Activated CD8-positive, alpha-beta memory T cell treated with anti-CD3 and anti-CD28 coated beads for 36 hours (primary cell): ENCODE measurements around the gene LILRB3. TPM values are rescaled to one million over a fixed set of nuclear protein-coding genes. Genes with fewer than 3 reads are reported as not detected.
"Not testable (repeated sequence)": the region's sequence is repeated elsewhere in the genome, so short reads cannot be mapped to it uniquely, and the experiment has no call there.

Experiments
- CTCF ChIA-PET: fragments of 350-600 bp; sonication (Branson Sonifier 250); formaldehyde crosslinking; loops from one replicate; lab custom pipeline; 2021; ENCODE audit warnings: antibody characterized with exemption; lab: Charles Lee
- POLR2A ChIA-PET: fragments of 350-600 bp; sonication (Branson Sonifier 250); formaldehyde crosslinking; loops from one replicate; lab custom pipeline; 2021; ENCODE audit warnings: antibody characterized with exemption; lab: Charles Lee
- total RNA-seq, 2 experiments: library from RNA; stranded (reverse); gene quantifications; one replicate each; pipeline ENCODE4 v1.2.3, GENCODE V29; 2021

Gene LILRB3
- total RNA-seq, 2 experiments from 2014 or later: not detected

GRCh38 chr19:54186351-54186750 lies 36.5 kb downstream of the LILRB3 start:
- ChIA-PET POLR2A (no interaction called here), CTCF (interaction anchor here (1.9 kb wide), 1 partner anchor 19 kb away, joined by 5 read pairs; no protein-coding TSS in a partner anchor)

DNA sequence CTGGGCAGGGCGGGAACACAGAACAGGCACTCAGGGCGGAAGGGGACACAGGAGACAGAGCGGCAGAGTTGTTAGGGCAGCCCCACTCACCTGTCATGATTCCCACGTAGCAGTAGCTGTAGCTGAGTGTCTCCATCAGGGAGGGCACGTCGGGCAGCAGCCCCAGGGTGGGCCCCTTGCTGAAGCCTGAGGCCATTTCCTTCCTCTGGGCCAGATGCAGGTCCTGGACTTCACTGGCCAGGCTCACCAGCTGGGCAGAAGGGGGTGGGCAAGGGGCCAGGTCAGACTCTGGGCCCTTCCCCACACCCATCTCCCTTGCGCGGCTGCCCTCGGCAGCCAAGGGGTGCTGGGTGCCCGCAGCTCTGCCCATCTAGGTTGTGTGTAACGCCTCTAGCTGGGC lies 39.4 kb downstream of the LILRB3 start:
- ChIA-PET CTCF (interaction anchor here (1.2 kb wide), 1 partner anchor 15 kb away, joined by 3 read pairs; no protein-coding TSS in a partner anchor), POLR2A (no interaction called here)

DNA sequence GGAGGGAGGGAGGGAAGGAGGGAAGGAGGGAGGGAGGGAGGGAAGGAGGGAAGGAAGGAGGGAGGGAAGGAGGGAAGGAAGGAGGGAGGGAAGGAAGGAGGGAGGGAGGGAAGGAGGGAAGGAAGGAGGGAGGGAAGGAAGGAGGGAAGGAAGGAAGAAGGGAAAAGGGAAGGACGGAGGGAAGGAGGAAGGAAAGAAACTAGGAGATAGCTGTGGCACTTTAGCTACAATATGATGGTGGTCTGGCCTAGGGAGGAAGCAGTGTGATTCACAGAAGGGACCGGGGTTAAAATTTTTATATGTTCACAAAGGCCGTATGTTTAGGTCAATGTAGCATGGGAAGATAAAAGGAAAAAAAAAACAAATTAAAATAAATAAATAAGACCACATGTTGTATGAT lies 40.9 kb downstream of the LILRB3 start:
- POLR2A ChIA-PET: interaction anchor here (0.7 kb wide), 1 partner anchor 70 kb away, joined by 5 read pairs; no protein-coding TSS in a partner anchor
- CTCF ChIA-PET: not testable (repeated sequence)

GRCh38 chr19:54180691-54181091 lies 42.1 kb downstream of the LILRB3 start:
- ChIA-PET POLR2A (no interaction called here), CTCF (no interaction called here)

- ChIA-PET CTCF (no interaction called here), POLR2A (interaction anchor here (0.6 kb wide), 2 partner anchors 13 to 23 kb away, joined by 3 read pairs; no protein-coding TSS in a partner anchor)
Observed at GRCh38 chr19:54179921-54180461, 42.8 kb downstream of the LILRB3 start.

DNA sequence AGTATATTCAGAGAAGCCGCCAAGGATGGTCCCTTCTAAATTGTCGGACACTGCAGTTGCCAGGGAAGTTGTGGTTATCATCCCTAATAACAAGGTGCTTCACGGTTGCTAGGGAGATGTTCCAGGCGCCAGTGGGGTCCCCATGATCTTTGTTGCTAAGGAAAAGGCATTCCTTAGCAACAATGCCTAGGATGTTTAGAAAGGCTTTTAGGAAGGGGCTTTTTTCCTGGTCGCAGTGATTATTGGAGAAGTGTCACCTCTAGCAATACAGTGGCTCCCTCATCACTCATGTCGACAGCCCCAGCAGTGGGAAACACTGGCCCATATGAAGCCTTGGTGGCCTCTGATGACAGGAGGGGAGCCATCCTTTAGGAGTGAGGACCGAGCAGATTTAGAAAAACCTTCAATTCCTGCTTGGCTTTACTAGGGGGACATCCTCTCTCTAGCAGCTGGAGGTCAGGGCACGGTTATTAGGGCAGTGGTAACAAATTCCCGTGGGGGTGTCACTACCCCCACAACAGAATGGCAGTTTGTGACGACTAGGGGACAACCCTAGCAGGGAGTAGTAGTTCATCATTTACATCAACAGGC lies 43.5 kb downstream of the LILRB3 start:
- ChIA-PET POLR2A (interaction anchor here (0.6 kb wide), 2 partner anchors 12 to 24 kb away, joined by 3 read pairs; no protein-coding TSS in a partner anchor), CTCF (no interaction called here)

- ChIA-PET POLR2A (no interaction called here), CTCF (no interaction called here)
Observed at GRCh38 chr19:54178581-54179261, 44.1 kb downstream of the LILRB3 start.

GRCh38 chr19:54173951-54174834 lies 48.6 kb downstream of the LILRB3 start:
- CTCF ChIA-PET: interaction anchor here (1.4 kb wide), 1 partner anchor 15 kb away, joined by 5 read pairs; the partner anchor contains the start of gene MBOAT7
- POLR2A ChIA-PET: interaction anchor here (1.0 to 1.2 kb wide), 2 partner anchors 17 to 36 kb away, joined by 6 read pairs; partner anchors contain the start of gene TSEN34

DNA sequence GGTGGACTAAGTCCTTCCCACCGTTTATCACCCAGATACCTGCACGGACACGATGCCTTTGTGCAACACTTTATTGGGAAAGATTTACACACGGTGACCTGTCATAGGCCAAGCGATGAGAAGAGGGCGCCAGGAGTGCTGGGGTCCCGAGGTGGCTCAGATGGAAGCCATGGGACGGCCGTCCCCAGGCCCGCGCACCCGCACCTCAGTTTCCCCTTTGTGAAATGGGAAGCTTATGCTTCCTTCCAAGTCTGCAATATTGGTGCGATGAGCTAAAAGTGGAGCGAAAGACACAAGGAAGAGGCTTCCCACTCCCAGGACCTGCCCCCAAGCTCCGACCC lies 49.5 kb downstream of the LILRB3 start:
- POLR2A ChIA-PET: interaction anchor here (0.6 to 1.2 kb wide), 3 partner anchors 18 to 37 kb away, joined by 3 to 6 read pairs (median 6); partner anchors contain the start of gene TSEN34
- CTCF ChIA-PET: interaction anchor here (1.4 kb wide), 1 partner anchor 16 kb away, joined by 5 read pairs; the partner anchor contains the start of gene MBOAT7

GRCh38 chr19:54172471-54173358 lies 50.1 kb downstream of the LILRB3 start, which contains the start of gene TMC4:
Gene TMC4, minus strand, starts transcription at chr19:54173160. Its CDS starts 43 bp downstream, at chr19:54173117.
- CTCF ChIA-PET: interaction anchor here (0.6 to 1.4 kb wide), 2 partner anchors 12 to 16 kb away, joined by 5 to 6 read pairs; partner anchors contain the start of gene MBOAT7
- POLR2A ChIA-PET: interaction anchor here (0.6 to 1.2 kb wide), 3 partner anchors 18 to 38 kb away, joined by 3 to 6 read pairs (median 6); partner anchors contain the start of gene TSEN34

GRCh38 chr19:54171736-54172431 lies 50.9 kb downstream of the LILRB3 start:
- CTCF ChIA-PET: interaction anchor here (1.2 kb wide), 1 partner anchor 59 kb away, joined by 3 read pairs; no protein-coding TSS in a partner anchor
- POLR2A ChIA-PET: not testable (repeated sequence)

DNA sequence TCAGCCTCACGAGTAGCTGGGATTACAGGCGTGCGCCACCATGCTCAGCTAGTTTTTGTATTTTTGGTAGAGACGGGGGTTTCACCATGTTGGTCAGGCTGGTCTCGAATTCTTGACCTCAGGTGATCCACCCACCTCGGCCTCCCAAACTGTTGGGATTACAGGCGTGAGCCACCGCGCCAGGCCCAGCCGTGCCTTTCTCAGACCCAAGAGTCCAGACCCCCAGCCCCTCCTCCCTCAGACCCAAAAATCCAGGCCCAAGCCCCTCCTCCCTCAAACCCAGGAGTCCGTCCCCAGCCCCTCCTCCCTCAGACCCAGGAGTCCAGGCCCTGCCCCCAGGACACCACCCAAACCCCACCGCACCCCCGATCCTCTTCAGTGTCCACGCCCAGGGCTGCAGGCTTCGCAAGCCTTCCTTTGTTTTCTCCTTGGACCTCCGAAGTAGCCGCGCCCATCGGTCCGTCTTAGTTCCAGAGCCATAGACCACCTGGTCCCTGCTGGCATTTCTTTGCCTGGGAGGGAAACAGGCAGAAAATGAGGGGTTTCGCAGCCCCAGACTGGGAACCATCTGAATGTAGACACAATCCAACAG lies 53.6 kb downstream of the LILRB3 start:
- ChIA-PET POLR2A (no interaction called here), CTCF (interaction anchor here (0.7 to 2.0 kb wide), 3 partner anchors 19 to 97 kb away, joined by 3 to 6 read pairs (median 4); no protein-coding TSS in a partner anchor)

GRCh38 chr19:54168174-54168917 lies 54.5 kb downstream of the LILRB3 start:
- POLR2A ChIA-PET: no interaction called here

More at GRCh38 chr19:54168174-54168917, 54.5 kb downstream of the LILRB3 start:
- CTCF ChIA-PET: interaction anchor here (0.7 to 2.0 kb wide), 7 partner anchors 15 to 98 kb away, joined by 3 to 5 read pairs (median 3); partner anchors contain the start of genes CNOT3 and MBOAT7
